Raji (cell line): ENCODE results near the gene CACTIN.

ENCODE experiments used
- POLR2A ChIP-seq: IDR thresholded peaks from 2 replicates; pipeline ENCODE4 v1.6.1; 2011; ENCODE audit warnings: low read depth, low read length, control low read depth; ENCODE audit not compliant: insufficient read depth

Gene CACTIN

GRCh38 chr19:3623716-3624115 lies 2.9 kb downstream of the CACTIN start:
- no peak for TF ChIP-seq POLR2A

DNA sequence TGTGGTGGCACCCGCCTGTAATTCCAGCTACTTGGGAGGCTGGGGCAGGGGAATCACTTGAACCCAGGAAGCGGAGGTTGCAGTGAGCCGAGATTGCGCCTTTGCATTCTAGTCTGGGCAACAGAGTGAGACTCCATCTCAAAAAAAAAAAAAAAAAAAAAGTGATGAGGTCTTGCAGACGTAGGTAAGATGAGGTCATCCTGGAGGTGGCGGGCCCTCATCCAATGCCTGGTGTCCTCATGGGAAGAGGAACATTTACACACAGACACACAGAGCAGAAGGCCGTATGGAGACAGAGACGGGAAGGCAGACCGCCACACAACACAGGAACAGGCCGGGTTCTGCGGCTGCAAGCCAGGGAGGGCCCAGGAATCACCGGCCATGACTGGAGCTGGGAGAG lies 4.4 kb downstream of the CACTIN start:
- TF ChIP-seq POLR2A = no peak

DNA sequence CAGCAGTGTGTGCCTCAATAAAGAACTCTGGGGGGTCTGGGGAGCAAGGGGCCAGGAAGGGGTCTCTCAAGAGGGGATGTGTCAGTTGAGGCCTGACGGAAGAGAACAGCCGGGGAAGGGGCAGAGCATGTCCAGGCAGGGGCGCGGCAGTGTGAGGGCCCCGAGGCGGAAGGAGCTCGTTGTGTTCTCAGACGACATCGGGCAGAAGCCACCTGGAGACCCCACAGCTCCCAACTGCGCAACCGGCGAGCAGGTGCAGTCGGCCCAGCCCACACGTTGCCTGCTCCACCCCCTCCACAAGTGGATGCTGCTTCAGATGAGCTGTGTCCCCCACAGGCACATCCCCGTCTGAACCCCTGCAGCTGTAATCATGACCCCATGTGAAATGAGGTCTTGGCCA lies 4.9 kb downstream of the CACTIN start:
- TF ChIP-seq POLR2A = no peak

- no peak for TF ChIP-seq POLR2A
Observed at GRCh38 chr19:3620817-3621547, 5.6 kb downstream of the CACTIN start.

- TF ChIP-seq POLR2A = no peak
Observed at GRCh38 chr19:3620145-3620816, 6.3 kb downstream of the CACTIN start.

DNA sequence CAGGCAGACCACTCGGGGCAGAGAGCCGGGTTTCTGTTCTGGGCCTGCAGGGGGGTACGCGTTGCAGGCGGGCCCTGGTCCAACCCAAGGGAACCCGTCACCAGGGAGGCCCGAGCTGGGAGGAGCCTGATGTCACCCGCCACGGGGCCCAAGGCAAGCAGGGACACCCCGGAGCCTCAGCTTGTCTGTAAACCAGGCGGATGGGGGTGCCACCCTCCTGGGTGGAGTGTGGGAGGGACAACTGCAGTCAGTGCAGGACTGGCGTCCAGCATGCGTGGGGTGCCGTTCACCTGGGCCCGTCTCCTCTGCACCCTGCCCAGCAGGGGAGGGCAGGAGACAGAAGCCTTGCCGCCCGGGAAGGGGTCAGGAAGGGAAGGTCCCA lies 7.0 kb downstream of the CACTIN start:
- TF ChIP-seq POLR2A = no peak

DNA sequence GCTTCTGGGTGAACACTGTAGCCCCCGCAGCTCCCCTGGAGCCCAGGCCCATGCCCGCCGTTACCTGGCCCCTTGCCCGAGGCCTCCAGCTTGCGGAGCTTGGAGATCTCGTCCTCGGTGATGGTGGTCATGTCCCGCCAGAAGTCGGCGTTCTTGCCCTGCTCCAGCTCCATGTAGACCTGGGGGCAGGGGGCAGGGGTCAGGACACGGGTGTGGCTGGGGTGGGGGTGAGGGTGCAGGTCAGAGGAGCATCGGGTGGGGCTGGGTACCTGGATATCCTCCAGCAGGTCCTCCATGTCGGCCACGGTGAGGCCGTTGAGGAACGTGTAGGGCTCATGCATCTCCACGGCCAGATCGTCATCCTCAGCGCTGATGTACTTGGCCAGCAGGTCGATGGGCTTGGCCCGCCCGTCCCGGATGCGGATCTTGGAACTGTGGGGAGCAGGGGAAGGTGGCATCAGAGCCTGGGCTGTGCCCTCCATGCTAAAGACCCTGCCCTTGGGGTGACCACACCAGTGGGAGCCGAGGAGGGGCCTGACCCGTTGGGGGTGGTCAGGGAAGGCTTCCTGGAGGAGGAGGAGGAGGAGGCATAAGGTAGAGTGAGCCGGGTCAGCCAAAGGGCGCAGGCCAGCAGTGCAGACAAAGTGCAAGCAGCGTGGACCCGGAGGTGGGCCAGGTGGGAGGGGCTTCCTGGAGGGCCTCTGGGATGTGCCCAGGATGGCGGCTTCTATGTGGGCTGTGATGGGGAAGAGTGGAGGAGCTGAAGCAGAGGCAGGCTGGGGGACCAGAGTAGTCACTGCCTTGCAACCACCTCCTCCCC lies 7.6 kb downstream of the CACTIN start:
- no peak for TF ChIP-seq POLR2A

GRCh38 chr19:3618144-3618810 lies 8.3 kb downstream of the CACTIN start:
- TF ChIP-seq POLR2A = no peak

GRCh38 chr19:3617463-3617862 lies 9.1 kb downstream of the CACTIN start:
- no peak for TF ChIP-seq POLR2A

DNA sequence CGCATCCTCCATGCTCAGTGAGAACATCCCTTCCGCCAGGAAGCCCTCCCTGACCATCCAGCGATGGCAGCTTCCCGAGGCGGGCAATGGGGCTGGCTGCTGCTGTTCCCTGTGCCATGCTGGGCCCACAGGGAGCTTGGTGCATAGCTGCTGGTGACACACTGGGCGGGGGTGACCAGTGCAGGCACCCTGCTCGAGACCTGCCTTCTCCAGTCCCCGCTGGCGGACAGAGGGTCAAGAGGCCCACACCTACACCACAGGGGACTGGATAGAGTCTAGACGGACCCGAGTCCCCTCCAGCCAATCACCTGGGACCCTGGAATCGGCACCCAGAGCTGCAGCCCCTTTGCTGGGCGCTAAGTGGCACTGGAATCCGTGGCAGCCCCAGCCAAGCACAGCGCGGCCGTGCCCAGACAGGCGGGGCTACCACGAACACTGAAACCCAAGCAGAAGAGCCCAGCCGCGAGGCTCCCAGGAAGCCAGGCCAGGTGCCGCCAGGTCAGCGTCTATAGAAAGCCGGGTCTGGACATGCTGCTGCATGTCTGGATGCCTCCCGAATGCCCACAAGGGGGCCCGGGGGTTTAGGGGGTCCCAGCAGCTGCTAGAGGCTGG lies 11.0 kb downstream of the CACTIN start:
- no peak for TF ChIP-seq POLR2A

DNA sequence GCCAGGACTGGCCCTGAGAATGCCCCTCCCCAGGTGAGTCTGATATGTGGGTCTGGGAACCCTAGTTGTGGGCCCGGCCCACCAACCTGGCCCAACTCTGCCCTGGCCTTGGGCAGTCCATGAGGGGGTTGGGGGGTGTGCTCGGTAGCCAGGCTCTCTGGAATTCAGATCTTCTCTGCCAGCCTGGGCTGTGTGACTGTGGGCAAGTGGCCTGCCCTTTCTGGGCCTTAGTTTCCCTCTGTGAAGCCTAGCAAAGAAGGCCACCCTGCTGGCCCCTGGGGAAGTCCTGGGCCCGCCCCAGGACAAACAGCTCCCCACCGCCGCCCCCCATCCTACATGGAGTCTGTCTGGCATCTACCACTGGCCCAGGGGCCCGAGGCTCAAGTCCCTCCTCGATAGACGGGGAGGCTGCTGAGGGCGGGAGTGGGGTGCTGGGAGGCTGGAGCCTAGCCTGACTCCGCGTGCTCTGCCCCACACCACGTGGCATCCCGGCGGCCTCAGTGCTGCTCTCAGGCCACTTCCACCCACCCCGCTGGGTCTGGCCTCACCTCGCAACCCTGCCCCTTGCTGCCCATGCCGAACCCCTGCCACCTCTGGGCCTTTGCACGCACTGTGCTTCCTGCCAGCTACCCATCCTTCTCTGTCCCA lies 11.6 kb downstream of the CACTIN start:
- no peak for TF ChIP-seq POLR2A

- no peak for TF ChIP-seq POLR2A
Observed at GRCh38 chr19:3613818-3614661, 12.6 kb downstream of the CACTIN start.

DNA sequence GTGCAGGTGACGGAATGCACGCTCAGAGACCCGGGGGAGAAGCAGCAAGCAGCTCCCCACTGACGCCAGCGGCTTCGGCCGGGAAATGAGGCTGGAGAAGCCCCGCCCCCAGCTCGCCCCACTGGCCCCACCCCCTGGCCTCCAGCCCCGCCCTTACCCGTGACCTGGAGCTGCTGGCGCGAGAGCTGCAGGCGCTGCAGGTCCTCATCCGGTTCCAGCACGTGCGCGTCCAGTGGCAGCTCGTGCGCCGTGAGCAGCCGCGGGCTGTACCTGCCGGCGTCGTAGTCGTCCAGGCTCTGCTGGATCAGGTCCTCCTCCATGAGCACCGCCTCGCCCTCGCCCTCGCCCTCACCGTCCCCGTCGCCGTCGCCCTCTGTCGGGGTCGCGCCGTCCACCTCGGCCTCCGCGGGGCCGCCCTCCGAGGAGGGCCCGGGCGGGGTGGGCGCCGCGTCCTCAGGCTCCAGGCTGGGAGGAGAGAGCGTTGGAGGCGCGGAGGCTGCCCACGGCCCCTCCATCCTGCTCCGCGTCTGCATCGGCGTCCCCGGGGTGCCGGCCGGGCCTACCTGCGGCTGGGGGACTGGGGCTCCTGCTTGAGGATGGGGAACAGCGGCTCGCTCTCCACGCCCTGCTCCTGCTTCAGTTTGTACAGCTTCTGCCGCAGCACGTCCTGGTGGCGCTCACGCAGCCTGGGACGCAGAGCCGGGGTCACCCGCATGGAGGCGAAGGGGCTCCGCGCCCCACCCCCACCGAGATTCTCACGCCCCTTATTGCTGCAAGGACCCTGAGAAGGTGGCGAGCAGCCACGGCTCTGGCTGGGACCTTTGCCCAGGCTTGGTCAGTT lies 13.5 kb downstream of the CACTIN start:
- no peak for TF ChIP-seq POLR2A
